GM18505 (cell line): Measurements from ENCODE around the gene TBL3.

Experiments
- ATAC-seq: cut with Tn5 transposase; IDR thresholded peaks from one replicate; pipeline ENCODE4 v1.9.1; 2021; ENCODE audit not compliant: unreplicated experiment
- POLR2A ChIP-seq: IDR thresholded peaks from 4 replicates; pipeline ENCODE4 v1.6.1; 2011; ENCODE audit warnings: borderline replicate concordance; ENCODE audit not compliant: insufficient read depth, insufficient read length; ENCODE audit errors: extremely low read depth

Gene TBL3

DNA sequence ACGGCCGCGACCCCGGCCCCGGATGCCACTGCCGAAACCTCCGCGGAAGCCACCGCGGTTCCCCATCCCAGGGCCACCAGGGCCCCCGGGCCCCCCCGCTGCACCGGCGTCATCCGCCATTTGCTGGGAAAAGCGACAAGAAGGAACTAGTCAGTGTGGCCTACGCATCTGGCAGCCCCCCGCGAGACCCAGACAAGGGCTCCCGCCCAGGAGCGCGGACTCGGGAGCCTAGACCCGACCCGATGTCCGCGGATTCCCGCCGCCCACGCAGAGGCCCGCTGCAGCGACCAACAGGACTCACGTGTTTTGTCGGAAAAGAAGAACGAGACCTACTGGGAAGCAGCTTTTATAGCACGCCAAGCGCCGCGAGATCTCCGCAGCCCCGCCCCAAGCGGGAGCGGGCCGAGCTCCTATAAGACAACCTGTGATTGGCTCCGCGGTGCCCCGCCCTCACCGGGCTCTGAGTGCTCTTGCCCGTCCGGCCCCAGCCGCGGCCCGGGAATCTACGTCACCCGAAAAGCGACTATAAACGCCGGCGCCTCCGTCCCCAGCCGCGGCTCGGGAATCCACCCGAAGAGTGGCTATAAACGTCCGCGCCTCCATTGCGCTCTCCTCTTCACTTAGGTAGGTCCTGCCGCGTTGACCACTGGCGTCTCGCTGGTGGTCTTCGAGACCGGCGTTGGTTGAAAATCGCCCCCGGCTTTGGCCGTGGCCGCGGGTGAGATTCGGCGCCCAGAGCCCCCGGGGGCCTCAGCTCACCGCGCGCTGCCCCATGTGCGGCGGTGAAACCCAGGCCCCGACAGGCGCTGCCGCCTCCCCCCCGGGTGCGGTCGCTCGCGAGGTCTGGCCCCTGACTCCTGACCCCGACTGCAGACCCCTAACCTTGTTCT lies 7.1 kb upstream of the TBL3 start, which contains the start of gene RPS2:
Gene RPS2 (minus strand): TSS at position 321 of the 890 bp plus-strand sequence. CDS start 201 bp downstream, at position 120.
- peak; percentile 71 for ATAC-seq
- peak; percentile 100 for TF ChIP-seq POLR2A

- no peak for TF ChIP-seq POLR2A
- ATAC-seq, result no peak
Observed at GRCh38 chr16:1965396-1966001, 6.4 kb upstream of the TBL3 start.

DNA sequence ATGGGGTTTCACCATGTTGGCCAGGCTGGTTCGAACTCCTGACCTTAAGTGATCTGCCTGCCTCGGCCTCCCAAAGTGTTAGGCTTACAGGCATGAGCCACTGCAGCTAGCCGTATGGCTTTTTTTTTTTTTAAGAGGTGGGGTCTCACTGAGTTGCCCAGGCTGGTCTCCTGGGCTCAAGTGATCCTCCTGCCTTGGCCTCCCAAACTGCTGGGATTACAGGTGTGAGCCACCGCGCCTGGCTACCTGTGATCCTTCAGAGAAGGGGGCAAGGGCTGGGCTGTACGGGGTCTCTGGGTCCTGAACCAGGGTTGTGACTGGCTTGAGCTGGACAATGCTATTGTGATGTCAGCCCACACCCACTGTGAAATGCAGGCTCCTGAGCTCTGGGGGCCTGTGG lies 5.4 kb upstream of the TBL3 start, which contains the start of gene RNF151:
Gene RNF151 (plus strand): TSS at position 397 of the 400 bp plus-strand sequence. CDS start 26 bp downstream, outside the sequence.
- no peak for TF ChIP-seq POLR2A
- no peak for ATAC-seq

DNA sequence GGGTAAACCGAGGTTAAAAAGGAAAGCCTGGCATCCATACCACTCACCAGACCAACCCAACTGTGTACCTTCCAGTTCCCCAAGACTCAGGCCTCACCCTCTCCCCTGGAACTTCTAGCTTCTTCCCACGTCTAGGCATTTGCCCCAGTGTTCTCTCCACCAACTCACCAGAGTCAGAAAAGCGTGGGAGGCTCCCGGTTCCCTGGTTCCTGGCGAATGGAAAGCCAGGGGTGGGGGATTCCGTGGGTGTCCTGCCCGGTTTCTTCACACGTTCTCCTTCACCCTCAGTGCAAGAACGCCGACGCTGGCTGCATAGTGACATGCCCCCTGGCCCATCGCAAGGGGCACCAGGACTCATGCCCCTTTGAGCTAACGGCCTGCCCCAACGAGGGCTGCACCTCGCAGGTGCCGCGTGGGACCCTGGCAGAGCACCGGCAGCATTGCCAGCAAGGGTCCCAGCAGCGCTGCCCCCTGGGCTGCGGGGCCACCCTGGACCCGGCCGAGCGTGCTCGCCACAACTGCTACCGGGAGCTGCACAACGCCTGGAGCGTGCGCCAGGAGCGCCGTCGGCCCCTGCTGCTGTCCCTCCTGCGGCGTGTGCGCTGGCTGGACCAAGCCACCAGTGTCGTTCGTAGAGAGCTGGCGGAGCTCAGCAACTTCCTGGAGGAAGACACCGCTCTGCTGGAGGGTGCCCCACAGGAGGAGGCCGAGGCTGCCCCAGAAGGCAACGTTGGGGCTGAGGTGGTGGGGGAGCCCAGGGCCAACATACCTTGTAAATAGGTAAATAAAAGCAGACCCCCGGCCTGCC lies 3.5 kb upstream of the TBL3 start:
- no peak for TF ChIP-seq POLR2A
- ATAC-seq, result no peak

DNA sequence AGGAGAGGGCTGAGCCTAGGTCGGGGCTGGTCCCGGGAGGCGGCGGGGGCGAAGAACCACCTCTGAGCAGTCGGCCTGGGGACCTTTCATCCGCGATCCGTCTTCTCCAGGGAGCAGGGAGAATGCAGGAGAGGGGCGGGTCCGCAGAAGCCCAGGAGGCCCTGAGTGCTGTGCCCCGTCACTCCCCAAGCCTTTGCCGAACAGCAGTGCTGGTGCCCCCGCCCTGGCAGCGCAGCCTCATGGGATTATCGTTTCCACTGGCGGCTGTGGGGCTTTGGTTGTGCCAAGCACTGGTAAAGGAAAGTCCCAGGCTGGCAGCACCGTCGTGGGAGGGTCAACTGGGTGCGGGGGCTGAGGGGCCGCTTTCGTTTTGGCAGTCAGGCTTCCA lies 631 bp downstream of the TBL3 start:
- no peak for ATAC-seq
- no peak for TF ChIP-seq POLR2A

DNA sequence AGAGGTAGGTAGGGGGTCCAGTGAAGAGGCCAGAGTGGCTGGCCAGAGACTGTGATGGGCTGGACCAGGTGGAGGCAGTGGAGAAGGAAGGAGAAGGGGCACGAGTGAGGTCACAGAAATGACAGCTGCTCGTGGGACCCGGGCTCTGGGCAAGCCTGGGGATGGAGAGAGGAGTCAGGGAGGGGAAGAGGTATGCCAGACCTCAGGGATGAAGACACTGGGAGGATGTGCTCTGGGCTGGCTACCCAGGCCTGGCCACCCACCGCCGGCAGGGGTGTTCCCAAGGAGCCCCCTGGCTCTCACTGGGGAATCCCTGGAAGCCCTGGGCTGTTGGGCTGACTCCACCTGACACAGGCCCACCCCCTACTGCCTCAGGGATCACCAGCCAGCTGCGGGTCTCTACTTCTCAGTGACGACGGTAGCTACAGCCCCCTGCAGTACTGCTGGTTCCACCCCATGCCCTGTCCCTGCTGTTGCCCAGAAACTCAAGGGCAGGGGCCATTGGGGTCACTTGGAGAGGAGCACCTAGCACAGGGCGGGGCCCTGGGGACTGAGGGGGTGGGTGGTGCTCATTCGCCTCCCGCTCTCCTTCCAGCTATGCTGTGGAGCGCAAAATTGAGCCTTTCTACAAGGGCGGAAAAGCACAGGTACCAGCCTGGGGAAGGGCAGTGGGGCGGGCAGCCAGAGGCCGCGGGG lies 1.8 kb downstream of the TBL3 start:
- ATAC-seq, result no peak
- no peak for TF ChIP-seq POLR2A

- no peak for ATAC-seq
- TF ChIP-seq POLR2A, result no peak
Observed at GRCh38 chr16:1974157-1975070, 2.6 kb downstream of the TBL3 start.

DNA sequence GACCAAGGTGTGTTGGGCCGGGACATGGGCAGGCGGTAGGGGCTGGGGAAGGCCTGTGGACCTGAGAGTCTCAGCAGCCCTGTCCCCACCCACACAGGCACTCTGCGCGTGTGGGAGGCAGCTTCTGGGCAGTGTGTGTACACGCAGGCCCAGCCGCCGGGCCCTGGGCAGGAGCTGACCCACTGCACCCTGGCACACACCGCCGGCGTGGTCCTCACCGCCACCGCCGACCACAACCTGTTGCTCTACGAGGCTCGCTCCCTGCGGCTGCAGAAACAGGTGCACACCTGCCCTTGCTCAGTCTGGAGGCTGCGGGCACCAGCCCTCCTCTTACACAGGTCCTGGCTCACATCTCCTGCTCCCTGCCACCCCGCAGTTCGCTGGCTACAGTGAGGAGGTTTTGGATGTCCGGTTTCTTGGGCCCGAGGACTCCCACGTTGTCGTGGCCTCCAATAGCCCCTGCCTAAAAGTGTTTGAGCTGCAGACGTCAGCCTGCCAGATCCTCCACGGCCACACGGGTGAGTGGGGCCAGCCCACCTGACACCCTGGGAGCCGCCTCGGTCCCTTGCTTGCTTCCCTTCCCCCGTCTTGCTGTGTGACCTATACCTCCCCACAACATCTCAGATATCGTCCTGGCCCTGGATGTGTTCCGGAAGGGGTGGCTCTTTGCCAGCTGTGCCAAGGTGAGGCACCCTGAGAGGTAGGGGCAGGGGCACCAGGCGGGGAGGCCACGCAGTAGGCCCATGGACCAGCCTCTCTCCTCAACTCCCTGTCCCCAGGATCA lies 3.8 kb downstream of the TBL3 start:
- ATAC-seq, result no peak
- TF ChIP-seq POLR2A, result no peak

GRCh38 chr16:1976216-1976520 lies 4.3 kb downstream of the TBL3 start:
- no peak for ATAC-seq
- TF ChIP-seq POLR2A, result no peak

- TF ChIP-seq POLR2A, result no peak
- no peak for ATAC-seq
Observed at GRCh38 chr16:1976951-1977874, 5.4 kb downstream of the TBL3 start.
